HepG2 (cell line): ENCODE data around the gene DMRT3. TPM values are rescaled to one million over a fixed set of nuclear protein-coding genes. Genes with fewer than 3 reads are reported as not detected.
A peak's percentile ranks its signal among the peaks of the same experiment; 100 is the strongest.

Experiments
- ATAC-seq: fragments of 200-7000 bp; cut with Tn5 transposase; 3 replicates; pipeline ENCODE4 v1.9.1; 2020; ENCODE audit warnings: mild to moderate bottlenecking, moderate library complexity
- BruUV-seq: library from RNA; stranded (reverse); fragments of 400-500 nt; replicated peaks from 2 replicates; lab custom pipeline; 2021; lab: Mats Ljungman, UMichigan
- CTCF ChIA-PET: fragments of 300-600 bp; formaldehyde crosslinking; extraction: SDS; loops from one replicate; lab custom pipeline; 2021; ENCODE audit warnings: low total read pairs, inconsistent platforms, low intra/inter-chr PET ratio; lab: Yijun Ruan, JAX
- POLR2A ChIA-PET: fragments of 350-600 bp; sonication (Branson Sonifier 250); formaldehyde crosslinking; loops from one replicate; lab custom pipeline; 2020; ENCODE audit warnings: antibody characterized with exemption, inconsistent platforms; lab: Yijun Ruan, JAX
- DNase-seq: peaks from one replicate; pipeline ENCODE4 v3.0.0-alpha.2; 2015; ENCODE audit warnings: low spot score
- FAIRE-seq: peaks from 3 replicates; lab custom pipeline; 2011; peaks lifted over from hg19 to GRCh38; lab: Jason Lieb, UNC
- H2AFZ ChIP-seq: one replicate; pipeline ENCODE4 v1.6.1; 2011; ENCODE audit warnings: low read length, inconsistent platforms
- H3K27ac ChIP-seq: fragments of 300-600 bp; 3 replicates; pipeline ENCODE4 v1.8.0; 2011; ENCODE audit warnings: mixed run types, mild to moderate bottlenecking, mixed read lengths, low read length, inconsistent platforms; ENCODE audit not compliant: insufficient read depth; ENCODE audit errors: extremely low read length
- H3K27me3 ChIP-seq, 2 experiments: fragments of 200-600 bp in 1 of 2; 2 replicates in 1 of 2; 3 replicates in 1 of 2; pipeline versions ENCODE4 v1.6.0 to v1.8.0; 2011; ENCODE audit warnings: low read length in 2 of 2, mild to moderate bottlenecking in 2 of 2, moderate library complexity in 2 of 2, inconsistent platforms in 1 of 2; ENCODE audit not compliant: insufficient read depth in 2 of 2, control insufficient read depth in 1 of 2
- H3K36me3 ChIP-seq, 2 experiments: fragments of 200-600 bp in 1 of 2; replicated peaks in 1 of 2; 2 replicates in 1 of 2; 3 replicates in 1 of 2; pipeline versions ENCODE4 v1.5.1 to v1.8.0; 2011; ENCODE audit warnings: low read length in 2 of 2, inconsistent platforms in 1 of 2; ENCODE audit not compliant: insufficient read depth in 2 of 2, control insufficient read depth in 1 of 2
- H3K4me1 ChIP-seq: 2 replicates; pipeline ENCODE4 v1.5.1; 2012; ENCODE audit warnings: low read length, inconsistent platforms; ENCODE audit not compliant: insufficient read depth
- H3K4me2 ChIP-seq: 2 replicates; pipeline ENCODE4 v1.6.0; 2011; ENCODE audit warnings: low read depth, low read length, inconsistent platforms
- H3K4me3 ChIP-seq, 3 experiments: fragments of 200-600 bp in 1 of 3; sonication (generic), shearing (Covaris generic) in 1 of 3; replicated peaks in 1 of 3; 2 replicates each; pipeline ENCODE4 v1.5.1; 2011 to 2016; ENCODE audit warnings: low read length in 3 of 3, inconsistent platforms in 2 of 3, low read depth in 2 of 3, mild to moderate bottlenecking in 2 of 3, control low read depth in 1 of 3, mixed read lengths in 1 of 3; ENCODE audit not compliant: insufficient read depth in 1 of 3
- H3K79me2 ChIP-seq: one replicate; pipeline ENCODE4 v1.6.1; 2011; ENCODE audit warnings: low read length, inconsistent platforms; ENCODE audit not compliant: insufficient read depth
- H3K9ac ChIP-seq: 2 replicates; pipeline ENCODE4 v1.6.0; 2011; ENCODE audit warnings: mild to moderate bottlenecking, low read depth, low read length, inconsistent platforms; ENCODE audit not compliant: insufficient read depth
- H3K9me3 ChIP-seq: 2 replicates; pipeline ENCODE4 v1.5.1; 2012; ENCODE audit warnings: mild to moderate bottlenecking, low read length
- H4K20me1 ChIP-seq: 2 replicates; pipeline ENCODE4 v1.6.0; 2011; ENCODE audit warnings: inconsistent platforms, mild to moderate bottlenecking, low read length, moderate library complexity; ENCODE audit not compliant: insufficient read depth
- EZH2 ChIP-seq: conservative IDR thresholded peaks from 2 replicates; pipeline ENCODE4 v1.6.1; 2012; ENCODE audit warnings: mild to moderate bottlenecking, low read depth, low read length, moderate library complexity
- HNF4G ChIP-seq, 2 experiments: sonication (generic) in 1 of 2; formaldehyde crosslinking in 1 of 2; IDR thresholded peaks; 2 replicates each; pipeline versions ENCODE4 v1.4.0 to v1.6.1; 2011 to 2020; ENCODE audit warnings: borderline replicate concordance in 2 of 2, low read depth in 2 of 2, mild to moderate bottlenecking in 2 of 2, low read length in 1 of 2, missing genetic modification reagents in 1 of 2, moderate library complexity in 1 of 2
- HNRNPLL ChIP-seq: fragments of 200-400 bp; formaldehyde crosslinking; IDR thresholded peaks from 2 replicates; pipeline ENCODE4 v1.6.1; 2017; ENCODE audit warnings: mild to moderate bottlenecking, low read depth, low read length; ENCODE audit not compliant: poor library complexity, severe bottlenecking
- JUNB ChIP-seq: sonication (generic); formaldehyde crosslinking; IDR thresholded peaks from 2 replicates; pipeline ENCODE4 v1.8.0; 2022; ENCODE audit warnings: missing genetic modification reagents, mild to moderate bottlenecking, borderline replicate concordance
- NFYB ChIP-seq: sonication (generic); formaldehyde crosslinking; IDR thresholded peaks from 2 replicates; pipeline ENCODE4 v1.4.0; 2020; ENCODE audit warnings: missing genetic modification reagents
- NPAS2 ChIP-seq: sonication (generic); formaldehyde crosslinking; IDR thresholded peaks from 2 replicates; pipeline ENCODE4 v1.8.0; 2022; ENCODE audit warnings: mild to moderate bottlenecking, missing genetic modification reagents, borderline replicate concordance
- RNF219 ChIP-seq: sonication (generic); formaldehyde crosslinking; IDR thresholded peaks from 2 replicates; pipeline ENCODE4 v1.5.0; 2020; ENCODE audit warnings: mild to moderate bottlenecking, missing genetic modification reagents
- XRCC5 ChIP-seq: fragments of 200-400 bp; formaldehyde crosslinking; optimal IDR thresholded peaks from 2 replicates; pipeline ENCODE3; 2017; ENCODE audit warnings: mild to moderate bottlenecking, low read length
- ZBTB3 ChIP-seq: sonication (generic); formaldehyde crosslinking; IDR thresholded peaks from 2 replicates; pipeline ENCODE4 v1.4.0; 2020; ENCODE audit warnings: low read depth, mild to moderate bottlenecking, moderate library complexity, missing genetic modification reagents, borderline replicate concordance
- ZFY ChIP-seq: sonication (generic); formaldehyde crosslinking; IDR thresholded peaks from 2 replicates; pipeline ENCODE4 v1.4.0; 2020; ENCODE audit warnings: missing genetic modification reagents
- ZNF317 ChIP-seq: sonication (generic); formaldehyde crosslinking; IDR thresholded peaks from 2 replicates; pipeline ENCODE4 v1.5.0; 2020; ENCODE audit warnings: mild to moderate bottlenecking, missing genetic modification reagents
- ZNF770 ChIP-seq: sonication (generic); formaldehyde crosslinking; IDR thresholded peaks from 2 replicates; pipeline ENCODE4 v1.5.0; 2020; ENCODE audit warnings: mild to moderate bottlenecking, missing genetic modification reagents
- ZNF775 ChIP-seq: sonication (generic); formaldehyde crosslinking; IDR thresholded peaks from 2 replicates; pipeline ENCODE4 v1.4.0; 2020; ENCODE audit warnings: missing genetic modification reagents, mild to moderate bottlenecking, moderate library complexity, borderline replicate concordance
- WGBS: methylation state at CpG from one replicate; pipeline ENCODE4 v1.1.6; 2017; ENCODE audit warnings: low lambda C conversion rate; 5-methylcytosine and 5-hydroxymethylcytosine counted together
- in situ Hi-C: cut with HindIII; loops from 2 replicates; pipeline ENCODE4 v1.10.0; 2017; ENCODE audit warnings: low pct_unique_long_range_greater_than_20kb; ENCODE audit not compliant: extremely low pct_ligation_motif_present
- intact Hi-C: fragments of 100-400 bp; cut with micrococcal nuclease; formaldehyde crosslinking; loops from one replicate; pipeline ENCODE4 v1.10.0; 2022; ENCODE audit not compliant: unreplicated experiment
- polyA plus RNA-seq, 8 experiments: library from polyadenylated mRNA; depleted of rRNA in 3 of 8; stranded (reverse) in 7 of 8; unstranded in 1 of 8; fragments of >200 nt; fragmentation: Illumina TruSeq in 4 of 8; extraction: Trizol in 4 of 8; gene quantifications; 2 replicates each; pipeline versions ENCODE4 v1.2.1 to v1.2.3, GENCODE V29; 2011 to 2016; ENCODE audit warnings: low read depth in 4 of 8, missing spikeins in 1 of 8, mixed read lengths in 1 of 8; ENCODE audit not compliant: insufficient read depth in 1 of 8
- total RNA-seq, 5 experiments: library from RNA; depleted of rRNA; stranded (reverse); fragments of >200 nt; fragmentation: Illumina TruSeq; extraction: Trizol; gene quantifications; 2 replicates each; pipeline ENCODE4 v1.2.3, GENCODE V29; 2016; ENCODE audit warnings: low read depth in 1 of 5

DMRT3 gene
- total and polyA plus RNA-seq, 2 of the 13 experiments (the other 11 are each of a cell fraction or from before 2014, with no cell fraction given): not detected

- TF ChIP-seq HNRNPLL: peak; percentile 58
- 0 out of 2 replicates have a peak, but pooled peaks have one; percentile 34 for TF ChIP-seq EZH2
- TF ChIP-seq NFYB (CRISPR knock-in tag): no peak
- TF ChIP-seq, all 625 proteins: peak for 3
Measured at GRCh38 chr9:976943-977837, 735 bp downstream of the DMRT3 start (continued).

- ChIA-PET CTCF (no interaction called here), POLR2A (no interaction called here)
- no TSS peak for BruUV-seq
- no peak overlapping the region for H3K9ac ChIP-seq
- H2AFZ ChIP-seq: no peak overlapping the region
- no peak for FAIRE-seq
- intact Hi-C loops (no loop called here), in situ Hi-C loops (loop anchor here (25.0 kb wide), 1 partner anchor 391 kb away; no protein-coding TSS in a partner anchor)
- WGBS: 29% methylated on average over 17 of the region's 19 CpGs
- H3K36me3 ChIP-seq: no peaks in the 10 kb centered on the region
- no peaks in the 10 kb centered on the region for H3K9me3 ChIP-seq
- no peaks in the 10 kb centered on the region for H3K79me2 ChIP-seq
- H3K4me2 ChIP-seq: no peak overlapping the region
- peaks cover 10 to 83% of the 10 kb centered on the region in 2 experiments for H3K27me3 ChIP-seq
- no peaks in the 10 kb centered on the region for H4K20me1 ChIP-seq
- no peak overlapping the region for H3K4me3 ChIP-seq
- H3K27ac ChIP-seq: no peak overlapping the region
- DNase-seq: no peak
- no peak for ATAC-seq
- no peaks in the 10 kb centered on the region for H3K4me1 ChIP-seq
- TF ChIP-seq ZBTB3 (CRISPR knock-in tag) (no peak), ZNF317 (CRISPR knock-in tag) (no peak), XRCC5 (no peak), ZFY (CRISPR knock-in tag) (no peak), ZNF770 (no peak), JUNB (CRISPR knock-in tag) (no peak), ZNF775 (CRISPR knock-in tag) (no peak), HNF4G (IDR thresholded peaks at IDR 0.05; ENCODE audit: borderline replicate concordance, low read depth, low read length) (no peak), HNF4G (CRISPR knock-in tag; IDR thresholded peaks at IDR 0.05; ENCODE audit: borderline replicate concordance, low read depth) (no peak), RNF219 (CRISPR knock-in tag) (no peak), NPAS2 (CRISPR knock-in tag) (no peak)
Measured at GRCh38 chr9:977838-978830, 1.7 kb downstream of the DMRT3 start.
